ENCODE data around the gene CLTB.
A peak's percentile ranks its signal among the peaks of the same experiment; 100 is the strongest.
"Not testable (repeated sequence)": the region's sequence is repeated elsewhere in the genome, so short reads cannot be mapped to it uniquely, and the experiment has no call there.

The CLTB gene

DNA sequence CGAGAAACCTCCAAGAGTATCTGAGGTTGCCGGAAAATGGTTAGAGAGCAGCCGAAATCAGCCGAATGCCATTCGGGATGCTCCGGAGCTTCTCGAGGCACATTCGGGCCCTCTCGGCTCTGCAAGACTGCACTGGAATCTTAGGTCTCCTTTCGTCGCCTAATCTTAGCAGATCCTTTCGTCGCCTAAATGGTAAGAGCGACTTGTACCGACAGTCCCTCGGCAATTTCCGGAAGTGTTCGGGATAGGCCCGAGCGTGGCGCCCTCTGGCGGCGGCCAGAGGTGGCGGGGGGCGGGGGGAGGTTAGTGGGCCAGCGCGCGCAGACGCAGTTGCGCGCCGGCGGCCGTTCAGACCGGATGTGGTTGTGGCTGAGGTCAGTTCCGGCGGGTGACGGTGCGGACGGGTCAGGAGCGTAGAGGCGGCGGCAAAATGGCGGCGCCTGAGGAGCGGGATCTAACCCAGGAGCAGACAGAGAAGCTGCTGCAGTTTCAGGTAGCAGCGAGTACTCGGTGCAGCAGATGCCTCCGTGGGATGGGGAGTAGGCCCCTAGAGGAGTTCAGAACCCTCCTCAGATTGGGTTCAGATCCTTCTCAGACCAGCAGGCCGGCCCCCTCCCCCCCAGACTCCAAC, 31.8 kb upstream of the CLTB start, which contains the start of gene FAF2:
TSS of gene FAF2 (plus strand) at position 408 of the 631 bp plus-strand sequence. CDS start at position 431, 23 bp downstream.
- DNase-seq (ENCODE audit: low spot score), result peak; percentile 98
- peak within 1 kb of the TSS; percentile 87 to 96 for H3K27ac ChIP-seq
- TF ChIP-seq, protein P1, sequence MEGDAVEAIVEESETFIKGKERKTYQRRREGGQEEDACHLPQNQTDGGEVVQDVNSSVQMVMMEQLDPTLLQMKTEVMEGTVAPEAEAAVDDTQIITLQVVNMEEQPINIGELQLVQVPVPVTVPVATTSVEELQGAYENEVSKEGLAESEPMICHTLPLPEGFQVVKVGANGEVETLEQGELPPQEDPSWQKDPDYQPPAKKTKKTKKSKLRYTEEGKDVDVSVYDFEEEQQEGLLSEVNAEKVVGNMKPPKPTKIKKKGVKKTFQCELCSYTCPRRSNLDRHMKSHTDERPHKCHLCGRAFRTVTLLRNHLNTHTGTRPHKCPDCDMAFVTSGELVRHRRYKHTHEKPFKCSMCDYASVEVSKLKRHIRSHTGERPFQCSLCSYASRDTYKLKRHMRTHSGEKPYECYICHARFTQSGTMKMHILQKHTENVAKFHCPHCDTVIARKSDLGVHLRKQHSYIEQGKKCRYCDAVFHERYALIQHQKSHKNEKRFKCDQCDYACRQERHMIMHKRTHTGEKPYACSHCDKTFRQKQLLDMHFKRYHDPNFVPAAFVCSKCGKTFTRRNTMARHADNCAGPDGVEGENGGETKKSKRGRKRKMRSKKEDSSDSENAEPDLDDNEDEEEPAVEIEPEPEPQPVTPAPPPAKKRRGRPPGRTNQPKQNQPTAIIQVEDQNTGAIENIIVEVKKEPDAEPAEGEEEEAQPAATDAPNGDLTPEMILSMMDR (IDR thresholded peaks at IDR 0.05), result peak; percentile 97
- peak within 1 kb of the TSS; percentile 93 for H3K4me3 ChIP-seq

DNA sequence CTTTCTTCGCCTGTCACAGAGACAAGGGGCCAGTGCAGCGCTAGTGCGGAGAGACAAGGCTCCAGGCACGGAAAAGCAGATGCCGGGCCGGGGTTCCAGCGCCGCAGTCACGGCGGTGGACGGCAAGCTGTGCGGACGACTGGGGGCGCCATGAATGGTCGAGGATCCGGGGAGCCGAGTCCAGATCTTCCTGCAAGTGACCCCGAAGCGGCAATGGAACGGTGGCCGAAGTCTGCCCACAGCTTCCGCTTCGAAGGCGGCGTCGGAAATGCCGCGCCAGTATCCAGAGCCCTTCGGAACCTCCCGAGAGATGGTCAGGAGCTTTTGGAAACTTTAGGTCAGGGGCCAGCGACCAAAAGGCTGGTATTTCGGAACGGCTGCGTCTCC, 31.2 kb upstream of the CLTB start:
- peak overlapping the region; percentile 93 for H3K4me3 ChIP-seq
- no peak for DNase-seq (ENCODE audit: low spot score)
- TF ChIP-seq, protein P1 (IDR thresholded peaks at IDR 0.05), result no peak
- peak overlapping the region; percentile 87 to 96 for H3K27ac ChIP-seq

- Histone ChIP-seq H3K27ac (peak overlapping the region; percentile 87 to 96), H3K4me3 (peak overlapping the region; percentile 93)
- peak; percentile 77 for DNase-seq (ENCODE audit: low spot score)
- TF ChIP-seq, protein P1 (IDR thresholded peaks at IDR 0.05), result no peak
These were observed 30.7 kb upstream of the CLTB start for GRCh38 chr5:176446884-176447590.

DNA sequence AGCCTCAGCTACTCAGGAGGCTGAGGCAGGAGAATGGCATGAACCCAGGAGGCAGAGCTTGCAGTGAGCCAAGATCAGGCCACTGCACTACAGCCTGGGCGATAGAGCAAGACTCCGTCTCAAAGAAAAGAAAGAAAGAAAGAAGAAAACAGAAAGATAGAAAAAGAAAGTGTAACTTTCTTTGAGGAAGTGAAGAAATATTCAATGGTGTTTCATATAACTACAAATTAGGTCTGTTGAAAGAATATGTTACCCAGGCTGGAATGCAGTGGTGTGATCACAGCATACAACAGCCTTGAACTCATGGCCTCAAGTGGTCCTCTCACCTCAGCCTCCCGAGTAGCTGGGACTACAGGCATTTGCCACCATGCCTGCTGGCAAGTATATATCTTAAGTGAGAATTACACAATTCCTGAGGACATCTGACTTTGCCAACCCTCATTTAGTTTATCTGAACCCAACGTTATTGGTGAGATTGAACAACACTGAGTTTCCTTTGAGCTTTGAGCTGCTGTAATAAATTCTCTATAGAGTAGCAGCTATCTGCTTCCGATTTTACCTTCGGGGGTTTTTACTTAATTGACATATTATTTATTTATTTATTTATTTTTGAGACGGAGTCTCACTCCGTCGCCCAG, 29.8 kb upstream of the CLTB start:
- Histone ChIP-seq H3K27ac (no peak overlapping the region), H3K4me3 (no peak overlapping the region)
- TF ChIP-seq, protein P1 (IDR thresholded peaks at IDR 0.05), result no peak
- no peak for DNase-seq (ENCODE audit: low spot score)

DNA sequence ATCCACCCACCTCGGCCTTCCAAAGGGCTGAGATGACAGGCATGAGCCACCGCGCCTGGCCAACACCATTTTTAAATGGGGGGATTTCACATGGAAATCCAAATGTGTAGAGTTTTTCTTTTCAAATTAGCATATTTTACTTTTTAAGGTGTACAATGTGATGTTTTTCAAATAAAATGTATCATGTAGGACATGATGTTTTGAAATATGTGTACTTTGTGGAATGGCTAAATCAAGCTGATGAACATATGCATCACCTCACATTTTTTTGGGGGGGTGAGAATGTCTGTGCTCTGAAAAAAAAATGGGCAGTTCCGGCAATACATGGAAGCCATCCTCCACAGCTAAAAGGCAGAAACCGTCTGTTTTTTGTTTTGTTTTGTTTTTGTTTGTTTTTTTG, 28.4 kb upstream of the CLTB start:
- no peak overlapping the region for H3K27ac ChIP-seq
- TF ChIP-seq, protein P1 (IDR thresholded peaks at IDR 0.05), result no peak
- H3K4me3 ChIP-seq, result no peak overlapping the region
- no peak for DNase-seq (ENCODE audit: low spot score)

DNA sequence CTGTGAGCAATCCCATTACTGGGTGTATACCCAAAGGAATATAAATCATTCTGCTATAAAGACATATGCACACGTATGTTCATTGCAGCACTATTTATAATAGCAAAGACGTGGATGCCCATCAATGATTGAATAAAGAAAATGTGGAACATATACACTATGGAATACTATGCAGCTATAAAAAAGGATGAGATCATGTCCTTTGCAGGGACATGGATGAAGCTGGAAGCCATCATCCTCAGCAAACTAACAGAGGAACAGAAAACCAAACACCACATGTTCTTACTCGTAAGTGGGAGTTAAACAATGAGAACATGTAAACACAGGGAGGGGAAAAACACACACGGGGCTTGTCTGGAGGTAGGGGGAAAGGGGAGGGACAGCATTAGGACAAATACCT, 26.6 kb upstream of the CLTB start:
- DNase-seq (ENCODE audit: low spot score); H3K4me3 ChIP-seq; H3K27ac ChIP-seq: not testable (repeated sequence)

DNA sequence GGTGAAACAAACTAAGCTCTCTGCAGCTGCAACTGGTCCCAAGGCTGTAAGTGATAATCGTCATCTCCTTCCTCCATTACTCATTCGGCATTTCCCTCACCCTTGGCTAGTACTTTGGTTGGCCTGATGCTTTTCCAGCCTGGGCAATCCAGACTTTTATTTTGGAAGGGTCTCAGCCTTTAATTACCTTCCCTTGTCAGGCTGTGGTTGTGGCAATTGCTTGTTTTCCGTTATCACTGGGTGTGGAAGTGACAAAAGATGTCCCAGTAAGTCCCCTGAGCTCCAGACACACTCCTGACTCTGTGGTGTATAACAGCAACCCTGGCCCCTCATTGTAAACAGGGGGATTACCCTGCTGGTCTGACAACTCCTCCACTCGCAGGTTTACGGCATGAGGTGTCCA, 25.6 kb upstream of the CLTB start:
- Histone ChIP-seq H3K27ac (no peak overlapping the region), H3K4me3 (no peak overlapping the region)
- TF ChIP-seq, protein P1 (IDR thresholded peaks at IDR 0.05), result no peak
- no peak for DNase-seq (ENCODE audit: low spot score)

All from coronary artery (tissue), 2 donors.